Measurements from ENCODE around the gene SRBD1.

- TF ChIP-seq CTCF (IDR thresholded peaks at IDR 0.05; ENCODE audit: low read depth, low read length, missing input control) = no peak
- TF ChIP-seq JUND (IDR thresholded peaks at IDR 0.05) = no peak
- TF ChIP-seq HNF4G (IDR thresholded peaks at IDR 0.05) = no peak
- TF ChIP-seq ZBTB33 (IDR thresholded peaks at IDR 0.05) = no peak
- no peak for TF ChIP-seq HNF4A (conservative IDR thresholded peaks at IDR 0.05)
- TF ChIP-seq TAF1 (conservative IDR thresholded peaks at IDR 0.05) = no peak
- TF ChIP-seq MAX (IDR thresholded peaks at IDR 0.05) = no peak
- no peak for TF ChIP-seq YY1 (IDR thresholded peaks at IDR 0.05)
Measured at GRCh38 chr2:45394216-45394615, 216.9 kb downstream of the SRBD1 start.
